Colonic mucosa (tissue), 4 donors: ENCODE results near the gene PIP5K1B. TPM values are rescaled to one million over a fixed set of nuclear protein-coding genes. Genes with fewer than 3 reads are reported as not detected.

Experiments used
- DNase-seq: peaks from one replicate; pipeline ENCODE4 v3.0.0-alpha.2; 2020
- H3K27ac ChIP-seq: fragments of 200-600 bp; one replicate; pipeline ENCODE4 v1.8.0; 2021
- H3K27me3 ChIP-seq: fragments of 200-600 bp; one replicate; pipeline ENCODE4 v1.8.0; 2021
- H3K36me3 ChIP-seq: fragments of 200-600 bp; one replicate; pipeline ENCODE4 v1.8.0; 2021
- H3K4me1 ChIP-seq: fragments of 200-600 bp; one replicate; pipeline ENCODE4 v1.8.0; 2021; ENCODE audit warnings: mild to moderate bottlenecking
- H3K4me3 ChIP-seq: fragments of 200-600 bp; one replicate; pipeline ENCODE4 v1.8.0; 2021
- H3K9ac ChIP-seq, 2 donors: one replicate each; pipeline ENCODE4 v1.7.0; 2013; ENCODE audit warnings: control low read depth in 2 of 2, low read depth in 2 of 2, low read length in 2 of 2
- H3K9me3 ChIP-seq: fragments of 200-600 bp; one replicate; pipeline ENCODE4 v1.8.0; 2021
- intact Hi-C: fragments of 100-400 bp; cut with DNase I; formaldehyde crosslinking; loops from one replicate; pipeline ENCODE4 v1.14.1; 2022
- total RNA-seq, 2 donors: library from RNA; stranded (reverse); fragmentation: NEBNext Ultra II Directional in 1 of 2; extraction: Animal tissue kit (Norgen Biotek cat#: 25700) in 1 of 2; gene quantifications; one replicate each; pipeline ENCODE4 v1.2.1, GENCODE V29; 2021
- TF ChIP-seq, protein P1 (sequence below): fragments of 200-600 bp; IDR thresholded peaks from one replicate; pipeline ENCODE4 v1.8.0; 2022; ENCODE audit warnings: antibody characterized with exemption, mild to moderate bottlenecking
- donor health status: healthy.
- donor health status: DM: no; HTN: no; CAD: no.
- donor health status: DM: no; HTN: no; CAD: no.

Gene PIP5K1B
- total RNA-seq, 2 donors from 2014 or later, result 59.2 to 74.2 TPM

DNA sequence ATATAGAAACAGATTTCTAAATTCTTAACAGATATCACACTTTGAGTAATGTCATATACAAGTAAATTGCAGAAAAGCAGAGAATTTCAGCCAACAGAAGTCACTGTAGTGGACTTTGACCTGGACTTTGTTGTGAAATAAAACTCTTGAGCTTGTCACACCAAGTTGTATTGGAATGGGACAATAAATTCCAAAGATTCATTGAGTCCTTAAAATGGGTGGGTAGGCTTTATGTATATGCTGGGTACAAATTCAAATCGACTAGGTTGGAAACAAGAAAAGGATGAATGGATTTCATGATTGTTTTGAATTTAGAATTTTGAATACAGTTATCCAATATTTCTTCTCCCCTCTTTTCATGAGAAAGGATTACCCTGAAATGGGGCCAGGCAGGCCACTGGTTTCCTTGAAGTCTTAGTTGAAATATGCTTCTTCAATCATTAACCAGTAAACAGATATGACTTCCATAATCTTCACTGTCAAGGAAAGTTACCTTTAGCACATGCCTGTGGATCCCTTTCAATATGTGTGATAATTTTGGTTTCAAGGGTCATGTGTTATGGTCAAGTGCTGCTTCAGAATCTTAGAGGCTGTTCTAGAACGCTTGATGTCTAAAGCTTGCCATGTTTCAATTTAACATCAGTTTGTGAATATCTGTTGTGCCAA, 25.7 kb downstream of the PIP5K1B start:
- TF ChIP-seq, protein P1, sequence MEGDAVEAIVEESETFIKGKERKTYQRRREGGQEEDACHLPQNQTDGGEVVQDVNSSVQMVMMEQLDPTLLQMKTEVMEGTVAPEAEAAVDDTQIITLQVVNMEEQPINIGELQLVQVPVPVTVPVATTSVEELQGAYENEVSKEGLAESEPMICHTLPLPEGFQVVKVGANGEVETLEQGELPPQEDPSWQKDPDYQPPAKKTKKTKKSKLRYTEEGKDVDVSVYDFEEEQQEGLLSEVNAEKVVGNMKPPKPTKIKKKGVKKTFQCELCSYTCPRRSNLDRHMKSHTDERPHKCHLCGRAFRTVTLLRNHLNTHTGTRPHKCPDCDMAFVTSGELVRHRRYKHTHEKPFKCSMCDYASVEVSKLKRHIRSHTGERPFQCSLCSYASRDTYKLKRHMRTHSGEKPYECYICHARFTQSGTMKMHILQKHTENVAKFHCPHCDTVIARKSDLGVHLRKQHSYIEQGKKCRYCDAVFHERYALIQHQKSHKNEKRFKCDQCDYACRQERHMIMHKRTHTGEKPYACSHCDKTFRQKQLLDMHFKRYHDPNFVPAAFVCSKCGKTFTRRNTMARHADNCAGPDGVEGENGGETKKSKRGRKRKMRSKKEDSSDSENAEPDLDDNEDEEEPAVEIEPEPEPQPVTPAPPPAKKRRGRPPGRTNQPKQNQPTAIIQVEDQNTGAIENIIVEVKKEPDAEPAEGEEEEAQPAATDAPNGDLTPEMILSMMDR, result no peak
- DNase-seq, result no peak
- H3K9ac ChIP-seq, result peak overlapping the region in 1 of 2 donors; percentile 46
- H3K27ac ChIP-seq, result peak overlapping the region; percentile 79
- H3K27me3 ChIP-seq, result no peaks in the 10 kb centered on the region
- no peaks in the 10 kb centered on the region for H3K36me3 ChIP-seq
- no peaks in the 10 kb centered on the region for H3K9me3 ChIP-seq
- H3K4me1 ChIP-seq, result peaks cover 4% of the 10 kb centered on the region
- intact Hi-C loops, result no loop called here
- H3K4me3 ChIP-seq, result no peak overlapping the region

DNA sequence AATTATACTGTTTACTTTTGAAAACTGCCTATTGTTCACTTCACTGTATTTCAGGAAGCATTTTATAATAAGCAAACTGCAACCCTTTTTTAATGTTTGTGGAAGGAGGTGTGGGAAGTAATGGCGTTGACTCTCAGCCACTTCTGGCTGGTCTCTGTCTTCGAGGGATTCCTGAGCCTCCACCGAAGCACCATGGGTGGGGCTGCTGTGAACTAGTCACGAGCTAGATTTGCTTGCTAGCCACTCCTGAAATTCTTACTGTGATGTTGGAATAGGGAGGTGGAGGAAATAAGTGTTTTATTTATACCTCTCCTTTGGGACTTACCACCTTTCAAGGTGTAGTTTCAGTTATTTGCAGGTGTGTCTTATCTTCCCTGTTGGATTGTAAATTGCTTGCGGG, 26.8 kb downstream of the PIP5K1B start:
- H3K36me3 ChIP-seq, result no peaks in the 10 kb centered on the region
- H3K27ac ChIP-seq, result peak overlapping the region; percentile 79
- no peaks in the 10 kb centered on the region for H3K27me3 ChIP-seq
- DNase-seq, result peak; percentile 73
- no peak overlapping the region for H3K4me3 ChIP-seq
- H3K9me3 ChIP-seq, result no peaks in the 10 kb centered on the region
- intact Hi-C loops, result no loop called here
- peaks cover 4% of the 10 kb centered on the region for H3K4me1 ChIP-seq
- TF ChIP-seq, protein P1, result no peak
- H3K9ac ChIP-seq, result peak overlapping the region in 1 of 2 donors; percentile 64

DNA sequence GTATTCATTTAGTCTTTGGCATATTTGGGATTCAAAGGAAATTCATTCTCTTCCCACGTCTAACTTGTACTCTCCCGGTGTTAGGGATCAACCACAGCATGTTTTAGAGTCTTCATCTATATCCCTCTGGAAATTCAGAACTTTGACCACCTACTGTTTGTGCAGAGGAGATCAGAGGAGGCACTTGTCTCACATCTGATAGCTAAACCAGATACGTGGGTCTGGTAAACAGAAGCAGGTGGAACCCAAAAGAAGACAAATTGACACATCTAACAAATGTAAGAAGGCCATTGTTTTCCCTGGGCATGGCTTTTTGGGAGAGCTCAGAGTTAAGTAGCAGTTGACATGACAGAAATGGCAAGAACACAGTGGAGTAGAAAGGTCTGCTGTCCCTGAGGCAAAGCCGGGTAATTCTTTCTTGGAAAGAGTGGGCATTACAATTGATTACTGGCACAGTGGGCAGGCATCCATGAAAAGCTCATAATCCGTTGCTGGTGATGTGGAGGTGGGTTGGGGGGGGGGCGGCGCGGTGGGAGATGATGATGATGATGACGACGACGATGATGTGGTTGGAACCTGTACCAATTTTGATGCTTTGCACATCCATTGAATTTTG, 27.5 kb downstream of the PIP5K1B start:
- TF ChIP-seq, protein P1, result no peak
- Histone ChIP-seq H3K27ac (peak overlapping the region; percentile 79), H3K4me3 (no peak overlapping the region), H3K9me3 (no peaks in the 10 kb centered on the region), H3K36me3 (no peaks in the 10 kb centered on the region), H3K27me3 (no peaks in the 10 kb centered on the region), H3K4me1 (peaks cover 4% of the 10 kb centered on the region), H3K9ac (peak overlapping the region in 1 of 2 donors; percentile 64)
- intact Hi-C loops, result no loop called here
- no peak for DNase-seq

DNA sequence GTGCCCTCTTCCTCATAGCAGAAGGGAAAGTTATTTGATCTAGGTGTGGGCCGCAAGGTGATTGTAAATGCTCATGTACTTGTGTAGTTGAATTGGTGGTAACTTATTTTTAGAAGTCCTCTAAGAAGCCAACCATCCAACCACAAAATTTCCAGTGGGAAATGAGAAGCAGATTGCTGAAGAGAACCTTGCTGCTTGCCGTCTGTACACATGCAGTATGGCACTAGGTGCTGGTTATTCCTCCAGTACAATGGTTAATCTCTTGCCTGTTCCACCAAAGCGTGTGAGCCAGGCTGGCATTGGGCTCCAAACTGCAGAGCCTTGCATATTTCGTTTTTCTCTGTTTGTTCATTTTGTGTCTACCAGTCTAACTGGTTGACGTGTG, 28.0 kb downstream of the PIP5K1B start:
- peak overlapping the region; percentile 79 for H3K27ac ChIP-seq
- H3K36me3 ChIP-seq, result no peaks in the 10 kb centered on the region

DNA sequence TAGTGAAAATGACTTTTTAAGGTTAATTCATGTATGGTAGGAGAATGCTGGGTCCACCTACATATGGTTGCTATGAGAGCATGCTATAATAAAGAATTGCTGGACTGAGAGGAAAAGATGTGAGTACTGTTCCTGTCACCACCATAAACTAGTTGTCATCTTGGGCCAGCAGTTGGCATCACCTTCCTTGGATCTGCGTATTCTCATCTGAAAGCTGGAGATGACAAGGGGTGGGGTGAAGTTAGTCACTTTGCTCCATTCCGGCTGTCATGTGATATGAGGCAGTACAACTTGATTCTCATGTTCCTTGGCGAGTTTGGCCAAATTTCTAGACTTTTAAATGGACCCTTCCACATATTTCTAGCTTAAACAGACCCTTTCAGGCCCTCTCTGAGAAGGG, 33.3 kb downstream of the PIP5K1B start:
- peak overlapping the region; percentile 79 for H3K27ac ChIP-seq
- no peaks in the 10 kb centered on the region for H3K9me3 ChIP-seq
- H3K4me3 ChIP-seq, result no peak overlapping the region
- DNase-seq, result no peak
- no peaks in the 10 kb centered on the region for H3K4me1 ChIP-seq
- TF ChIP-seq, protein P1, result no peak
- no peaks in the 10 kb centered on the region for H3K36me3 ChIP-seq
- intact Hi-C loops, result no loop called here
- H3K9ac ChIP-seq, result no peak overlapping the region
- no peaks in the 10 kb centered on the region for H3K27me3 ChIP-seq

More for the DNA sequence above, 28.0 kb downstream of the PIP5K1B start:
- intact Hi-C loops, result no loop called here
- TF ChIP-seq, protein P1, result no peak
- Histone ChIP-seq H3K9me3 (no peaks in the 10 kb centered on the region), H3K9ac (peak overlapping the region in 1 of 2 donors; percentile 49), H3K4me1 (peaks cover 4% of the 10 kb centered on the region), H3K4me3 (no peak overlapping the region), H3K27me3 (no peaks in the 10 kb centered on the region)
- no peak for DNase-seq
